Superior temporal gyrus (tissue), 1 donor: Measurements from ENCODE around the gene ECE1.
"Not testable (repeated sequence)": the region's sequence is repeated elsewhere in the genome, so short reads cannot be mapped to it uniquely, and the experiment has no call there.

Experiments
- DNase-seq: peaks from one replicate; pipeline ENCODE4 v3.0.0-alpha.2; 2016; ENCODE audit errors: extremely low spot score

Gene ECE1

GRCh38 chr1:21185221-21185731 lies 105.0 kb downstream of the ECE1 start:
- no peak for DNase-seq

GRCh38 chr1:21184276-21184675 lies 106.0 kb downstream of the ECE1 start:
- DNase-seq = no peak

- DNase-seq = no peak
Observed at GRCh38 chr1:21182181-21182731, 108.0 kb downstream of the ECE1 start.

- DNase-seq = not testable (repeated sequence)
Observed at GRCh38 chr1:21178271-21178670, 112.0 kb downstream of the ECE1 start.

GRCh38 chr1:21176586-21177555 lies 113.4 kb downstream of the ECE1 start, which contains the start of gene EIF4G3:
Gene EIF4G3, minus strand, starts transcription at chr1:21176897. Its CDS starts 174,155 bp downstream, at chr1:21002742.
- DNase-seq = peak; percentile 100

GRCh38 chr1:21175670-21176581 lies 114.3 kb downstream of the ECE1 start:
- peak; percentile 50 for DNase-seq

- peak; percentile 80 for DNase-seq
Observed at GRCh38 chr1:21175324-21175669, 115.0 kb downstream of the ECE1 start.

- peak; percentile 67 for DNase-seq
Observed at GRCh38 chr1:21174654-21175323, 115.5 kb downstream of the ECE1 start.

- peak; percentile 57 for DNase-seq
Observed at GRCh38 chr1:21174230-21174629, 116.0 kb downstream of the ECE1 start.

- not testable (repeated sequence) for DNase-seq
Observed at GRCh38 chr1:21173096-21173495, 117.2 kb downstream of the ECE1 start.

GRCh38 chr1:21170837-21171236 lies 119.4 kb downstream of the ECE1 start:
- DNase-seq = not testable (repeated sequence)

- DNase-seq = no peak
Observed at GRCh38 chr1:21168444-21168843, 121.8 kb downstream of the ECE1 start.
